ENCODE data around the gene SYT2.

- TF ChIP-seq CTCF (IDR thresholded peaks at IDR 0.05) (no peak), POLR2A (IDR thresholded peaks at IDR 0.05) (no peak), POLR2AphosphoS5 (IDR thresholded peaks at IDR 0.05) (no peak)
Observed at GRCh38 chr1:202616355-202616915, 93.8 kb downstream of the SYT2 start.
